ENCODE results near the gene LASP1NB.

Gene LASP1NB

DNA sequence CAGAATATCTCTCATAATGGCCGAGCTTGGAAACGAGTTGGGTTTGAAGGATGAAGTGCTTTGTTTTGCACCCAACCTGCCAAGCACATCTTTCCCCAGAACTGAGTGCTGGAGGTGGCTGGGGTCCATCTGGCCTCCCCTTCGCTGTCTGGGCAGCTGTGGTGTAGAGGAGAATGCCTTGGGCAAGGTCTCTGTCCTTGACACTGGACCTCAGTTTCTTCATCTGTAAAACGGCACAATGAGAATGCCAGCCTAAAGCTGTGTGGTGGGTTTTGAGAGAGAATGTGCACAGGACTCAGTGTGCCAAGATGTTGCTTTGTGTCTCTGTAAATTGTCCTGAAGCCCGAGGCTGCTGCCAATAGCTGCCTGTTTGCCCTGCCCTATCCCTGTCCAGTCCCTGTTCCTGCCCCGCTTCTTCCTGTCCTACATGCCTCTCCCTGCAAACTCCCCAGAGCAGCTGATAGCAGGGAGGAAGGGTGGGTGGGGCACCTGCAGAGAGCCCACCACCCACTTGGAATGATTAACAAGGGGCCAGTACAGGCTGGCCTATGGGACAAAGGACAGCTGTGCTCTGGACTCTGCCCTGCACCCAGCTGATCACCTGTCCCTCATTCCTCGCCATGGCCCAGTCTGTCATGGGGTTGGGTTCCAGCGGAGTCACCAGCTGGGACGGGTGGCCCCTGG, 40.2 kb upstream of the LASP1NB start:
- DNase-seq (ENCODE audit: low read depth), result no peak
- no peak overlapping the region for H3K4me3 ChIP-seq (ENCODE audit: low read depth, low read length)
- TF ChIP-seq, protein P1, sequence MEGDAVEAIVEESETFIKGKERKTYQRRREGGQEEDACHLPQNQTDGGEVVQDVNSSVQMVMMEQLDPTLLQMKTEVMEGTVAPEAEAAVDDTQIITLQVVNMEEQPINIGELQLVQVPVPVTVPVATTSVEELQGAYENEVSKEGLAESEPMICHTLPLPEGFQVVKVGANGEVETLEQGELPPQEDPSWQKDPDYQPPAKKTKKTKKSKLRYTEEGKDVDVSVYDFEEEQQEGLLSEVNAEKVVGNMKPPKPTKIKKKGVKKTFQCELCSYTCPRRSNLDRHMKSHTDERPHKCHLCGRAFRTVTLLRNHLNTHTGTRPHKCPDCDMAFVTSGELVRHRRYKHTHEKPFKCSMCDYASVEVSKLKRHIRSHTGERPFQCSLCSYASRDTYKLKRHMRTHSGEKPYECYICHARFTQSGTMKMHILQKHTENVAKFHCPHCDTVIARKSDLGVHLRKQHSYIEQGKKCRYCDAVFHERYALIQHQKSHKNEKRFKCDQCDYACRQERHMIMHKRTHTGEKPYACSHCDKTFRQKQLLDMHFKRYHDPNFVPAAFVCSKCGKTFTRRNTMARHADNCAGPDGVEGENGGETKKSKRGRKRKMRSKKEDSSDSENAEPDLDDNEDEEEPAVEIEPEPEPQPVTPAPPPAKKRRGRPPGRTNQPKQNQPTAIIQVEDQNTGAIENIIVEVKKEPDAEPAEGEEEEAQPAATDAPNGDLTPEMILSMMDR (IDR thresholded peaks at IDR 0.05; ENCODE audit: low read depth, low read length, missing control alignments), result no peak

DNA sequence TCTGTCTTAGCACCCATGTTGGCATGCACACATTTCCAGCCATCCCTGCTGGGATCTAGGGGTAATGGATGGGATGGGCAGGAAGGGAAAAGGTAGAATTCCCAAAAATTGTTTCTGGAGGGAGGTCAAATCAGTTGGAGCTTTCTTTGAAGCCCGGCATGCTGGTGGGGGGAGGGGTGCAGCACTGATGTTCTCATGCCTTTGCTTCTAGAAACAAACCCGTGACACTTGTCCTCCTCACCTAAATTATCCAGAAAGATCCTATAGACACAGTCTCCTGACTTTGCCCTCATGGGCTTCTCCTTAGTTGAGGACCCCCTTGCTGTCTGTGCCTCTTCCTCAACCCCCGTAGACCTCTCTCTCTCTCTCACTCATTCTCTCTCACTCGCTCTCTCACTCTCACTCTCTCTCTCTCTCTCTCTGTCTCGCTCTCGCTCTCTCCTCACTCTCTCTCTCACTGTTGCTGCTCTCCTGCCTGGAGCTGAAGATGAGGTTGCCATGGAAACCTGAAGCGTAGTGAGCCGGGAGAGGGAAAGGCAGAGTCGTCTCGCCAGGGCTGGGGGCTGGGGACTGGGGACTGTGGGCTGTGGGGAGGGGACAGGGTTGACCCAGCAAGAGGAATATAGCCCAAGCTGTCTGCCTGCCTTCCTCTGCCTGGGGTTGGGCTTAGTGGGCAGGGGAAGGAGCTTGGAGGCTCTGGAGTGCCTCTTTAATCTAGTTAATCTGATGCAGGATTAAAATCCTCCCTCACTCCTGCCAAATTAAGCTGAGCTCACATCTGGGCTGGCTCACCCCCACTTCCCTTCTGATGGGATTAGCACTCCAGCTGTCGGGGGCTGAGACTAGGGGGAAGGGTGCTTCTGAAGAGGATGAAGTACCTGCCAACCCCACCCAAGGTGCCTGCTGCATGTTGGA, 39.4 kb upstream of the LASP1NB start:
- TF ChIP-seq, protein P1 (IDR thresholded peaks at IDR 0.05; ENCODE audit: low read depth, low read length, missing control alignments), result no peak
- H3K4me3 ChIP-seq (ENCODE audit: low read depth, low read length), result no peak overlapping the region
- no peak for DNase-seq (ENCODE audit: low read depth)

DNA sequence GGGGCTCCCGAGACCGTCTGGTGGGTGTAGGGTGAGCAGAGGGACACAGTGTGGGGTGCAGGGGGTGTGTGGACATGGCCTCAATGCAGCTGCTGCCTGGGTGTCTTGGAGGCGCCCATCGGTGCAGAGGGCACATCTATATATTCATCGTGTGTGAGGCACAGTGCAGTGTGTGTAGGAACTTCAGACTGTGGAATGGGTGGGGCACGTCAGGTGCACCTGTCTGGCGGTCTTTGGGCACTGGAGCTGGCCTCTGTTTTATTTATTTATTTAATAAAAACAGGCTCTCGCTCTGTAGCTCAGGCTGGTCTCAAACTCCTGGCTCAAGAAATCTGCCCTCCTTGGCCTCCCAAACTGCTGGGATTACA, 38.8 kb upstream of the LASP1NB start:
- TF ChIP-seq, protein P1 (IDR thresholded peaks at IDR 0.05; ENCODE audit: low read depth, low read length, missing control alignments), result no peak
- no peak overlapping the region for H3K4me3 ChIP-seq (ENCODE audit: low read depth, low read length)
- DNase-seq (ENCODE audit: low read depth), result no peak

DNA sequence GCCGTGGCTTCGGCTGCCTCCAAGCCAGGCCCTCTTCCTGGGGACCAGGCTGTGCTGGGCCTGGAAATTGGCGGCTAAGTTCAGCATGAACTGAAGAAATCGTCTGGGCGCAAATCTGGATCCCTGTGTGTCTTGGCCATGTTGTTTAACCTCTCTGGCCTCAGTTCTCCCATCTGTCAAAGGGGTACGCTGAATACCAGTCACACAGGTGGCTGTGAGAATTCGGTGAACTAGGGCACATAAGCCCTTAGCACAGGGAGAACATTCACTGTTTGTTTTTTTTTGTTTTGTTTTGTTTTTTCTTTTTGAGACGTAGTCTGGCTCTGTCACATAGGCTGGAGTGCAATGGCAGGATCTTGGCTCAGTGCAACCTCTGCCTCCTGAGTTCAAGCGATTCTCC, 36.6 kb upstream of the LASP1NB start:
- TF ChIP-seq, protein P1 (IDR thresholded peaks at IDR 0.05; ENCODE audit: low read depth, low read length, missing control alignments), result no peak
- H3K4me3 ChIP-seq (ENCODE audit: low read depth, low read length), result no peak overlapping the region
- no peak for DNase-seq (ENCODE audit: low read depth)

GRCh38 chr17:38889745-38890409, 35.5 kb upstream of the LASP1NB start:
- TF ChIP-seq, protein P1 (IDR thresholded peaks at IDR 0.05; ENCODE audit: low read depth, low read length, missing control alignments), result no peak

DNA sequence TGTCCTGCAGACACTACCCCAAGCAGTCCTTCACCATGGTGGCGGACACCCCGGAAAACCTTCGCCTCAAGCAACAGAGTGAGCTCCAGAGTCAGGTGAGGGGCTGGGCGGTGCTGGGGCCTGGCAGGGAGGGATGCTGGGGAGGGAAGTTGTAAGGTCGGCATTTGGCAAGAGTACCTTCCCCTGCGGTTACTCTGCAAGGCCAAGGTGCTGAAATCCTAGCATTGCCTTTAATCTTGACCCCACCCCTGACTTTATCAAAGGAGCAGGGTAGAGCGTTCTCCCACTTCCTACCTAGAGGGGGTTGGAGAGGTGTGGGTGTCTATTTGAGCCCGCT, 35.0 kb upstream of the LASP1NB start:
- no peak for DNase-seq (ENCODE audit: low read depth)
- H3K4me3 ChIP-seq (ENCODE audit: low read depth, low read length), result no peak overlapping the region
- TF ChIP-seq, protein P1 (IDR thresholded peaks at IDR 0.05; ENCODE audit: low read depth, low read length, missing control alignments), result no peak

More at GRCh38 chr17:38889745-38890409, 35.5 kb upstream of the LASP1NB start:
- DNase-seq (ENCODE audit: low read depth), result no peak
- no peak overlapping the region for H3K4me3 ChIP-seq (ENCODE audit: low read depth, low read length)

Measured in GM12864 (cell line).